Chondrocyte (in vitro differentiated cells): ENCODE measurements around the gene MTURN. TPM values are rescaled to one million over a fixed set of nuclear protein-coding genes. Genes with fewer than 3 reads are reported as not detected.

Experiments used
- DNase-seq: peaks from one replicate; pipeline ENCODE4 v3.0.0; 2021; ENCODE audit warnings: mixed read lengths, low spot score
- H3K27ac Mint-ChIP-seq: one replicate; pipeline ENCODE4 v1.8.0; 2021; ENCODE audit warnings: mild to moderate bottlenecking, moderate library complexity, mixed read lengths; ENCODE audit not compliant: unreplicated experiment
- H3K27me3 Mint-ChIP-seq: 2 replicates; pipeline ENCODE4 v1.8.0; 2021; ENCODE audit warnings: low read depth, mixed read lengths
- H3K36me3 Mint-ChIP-seq: 2 replicates; pipeline ENCODE4 v1.8.0; 2021; ENCODE audit warnings: low read depth, mixed read lengths
- H3K4me1 Mint-ChIP-seq: 2 replicates; pipeline ENCODE4 v1.8.0; 2021; ENCODE audit warnings: low read depth, mild to moderate bottlenecking, mixed read lengths
- H3K4me3 Mint-ChIP-seq: one replicate; pipeline ENCODE4 v1.8.0; 2021; ENCODE audit warnings: mild to moderate bottlenecking, moderate library complexity, mixed read lengths; ENCODE audit not compliant: unreplicated experiment
- H3K9me3 Mint-ChIP-seq: 2 replicates; pipeline ENCODE4 v1.8.0; 2021; ENCODE audit warnings: low read depth, mixed read lengths
- CTCF ChIP-seq: fragments of 200-600 bp; sonication (generic); IDR thresholded peaks from 2 replicates; pipeline ENCODE4 v1.5.0; 2021; ENCODE audit warnings: antibody characterized with exemption, mild to moderate bottlenecking, moderate library complexity
- total RNA-seq: library from RNA; stranded (reverse); gene quantifications from 3 replicates; pipeline ENCODE4 v1.2.1, GENCODE V29; 2021

MTURN gene
- total RNA-seq, 1 donor from 2014 or later = 15.7 TPM

- H3K9me3 Mint-ChIP-seq = no peaks in the 10 kb centered on the region
- H3K4me3 Mint-ChIP-seq = no peak overlapping the region
- H3K36me3 Mint-ChIP-seq = no peaks in the 10 kb centered on the region
- H3K27ac Mint-ChIP-seq = no peak overlapping the region
- TF ChIP-seq CTCF = no peak
- no peak for DNase-seq
- H3K27me3 Mint-ChIP-seq = no peaks in the 10 kb centered on the region
- H3K4me1 Mint-ChIP-seq = peaks cover 46% of the 10 kb centered on the region
These were observed 40.4 kb downstream of the MTURN start for GRCh38 chr7:30175180-30175579.

- H3K9me3 Mint-ChIP-seq = no peaks in the 10 kb centered on the region
- no peaks in the 10 kb centered on the region for H3K27me3 Mint-ChIP-seq
- no peaks in the 10 kb centered on the region for H3K36me3 Mint-ChIP-seq
- peaks cover 42% of the 10 kb centered on the region for H3K4me1 Mint-ChIP-seq
- no peak overlapping the region for H3K4me3 Mint-ChIP-seq
- no peak for TF ChIP-seq CTCF
- no peak for DNase-seq
- no peak overlapping the region for H3K27ac Mint-ChIP-seq
These were observed 40.9 kb downstream of the MTURN start for GRCh38 chr7:30175636-30176147.

- H3K9me3 Mint-ChIP-seq = no peaks in the 10 kb centered on the region
- no peaks in the 10 kb centered on the region for H3K36me3 Mint-ChIP-seq
- H3K4me1 Mint-ChIP-seq = peaks cover 36% of the 10 kb centered on the region
- no peak for DNase-seq
- no peak overlapping the region for H3K4me3 Mint-ChIP-seq
- H3K27me3 Mint-ChIP-seq = no peaks in the 10 kb centered on the region
- no peak overlapping the region for H3K27ac Mint-ChIP-seq
- no peak for TF ChIP-seq CTCF
These were observed 41.8 kb downstream of the MTURN start for GRCh38 chr7:30176463-30177109.

GRCh38 chr7:30177186-30177585 is 42.4 kb downstream of the MTURN start:
- Mint-ChIP-seq H3K9me3 (no peaks in the 10 kb centered on the region), H3K27ac (no peak overlapping the region), H3K4me3 (no peak overlapping the region), H3K36me3 (no peaks in the 10 kb centered on the region), H3K4me1 (peaks cover 31% of the 10 kb centered on the region), H3K27me3 (no peaks in the 10 kb centered on the region)
- TF ChIP-seq CTCF = no peak
- DNase-seq = no peak

- Mint-ChIP-seq H3K4me3 (no peak overlapping the region), H3K27me3 (no peaks in the 10 kb centered on the region), H3K9me3 (no peaks in the 10 kb centered on the region), H3K4me1 (peaks cover 23% of the 10 kb centered on the region), H3K27ac (no peak overlapping the region), H3K36me3 (no peaks in the 10 kb centered on the region)
- TF ChIP-seq CTCF = no peak
- DNase-seq = no peak
These were observed 43.2 kb downstream of the MTURN start for GRCh38 chr7:30177965-30178364.
